Stimulated activated naive CD4-positive, alpha-beta T cell treated with Interleukin-2 at 50 U/mL for 16 hours (primary cell): ENCODE results near the gene SH3RF1.

Experiments
- DNase-seq: peaks from one replicate; lab custom pipeline; 2025; lab: John Stamatoyannopoulos, UW

The SH3RF1 gene

GRCh38 chr4:169102026-169102425 lies 168.7 kb downstream of the SH3RF1 start:
- no peak for DNase-seq

GRCh38 chr4:169100670-169101101 lies 170.1 kb downstream of the SH3RF1 start:
- DNase-seq = no peak

GRCh38 chr4:169099771-169100180 lies 171.0 kb downstream of the SH3RF1 start:
- DNase-seq = no peak

GRCh38 chr4:169098969-169099690 lies 171.6 kb downstream of the SH3RF1 start:
- no peak for DNase-seq

GRCh38 chr4:169098532-169098931 lies 172.2 kb downstream of the SH3RF1 start:
- no peak for DNase-seq

- DNase-seq = no peak
Observed at GRCh38 chr4:169098054-169098497, 172.7 kb downstream of the SH3RF1 start.

- DNase-seq = no peak
Observed at GRCh38 chr4:169096221-169096620, 174.5 kb downstream of the SH3RF1 start.

- DNase-seq = no peak
Observed at GRCh38 chr4:169094656-169095231, 176.0 kb downstream of the SH3RF1 start.

GRCh38 chr4:169092889-169093522 lies 177.8 kb downstream of the SH3RF1 start:
- DNase-seq = no peak

- no peak for DNase-seq
Observed at GRCh38 chr4:169090484-169091215, 180.1 kb downstream of the SH3RF1 start.

GRCh38 chr4:169089004-169089403 lies 181.8 kb downstream of the SH3RF1 start:
- DNase-seq = no peak

GRCh38 chr4:169084954-169085353 lies 185.8 kb downstream of the SH3RF1 start:
- no peak for DNase-seq

GRCh38 chr4:169080981-169081380 lies 189.8 kb downstream of the SH3RF1 start:
- no peak for DNase-seq

- DNase-seq = no peak
Observed at GRCh38 chr4:169079942-169080827, 190.6 kb downstream of the SH3RF1 start.

GRCh38 chr4:169074117-169074516 lies 196.6 kb downstream of the SH3RF1 start:
- DNase-seq = no peak

- no peak for DNase-seq
Observed at GRCh38 chr4:169071747-169072146, 199.0 kb downstream of the SH3RF1 start.

- no peak for DNase-seq
Observed at GRCh38 chr4:169070895-169071218, 199.9 kb downstream of the SH3RF1 start.

GRCh38 chr4:169070071-169070894 lies 200.5 kb downstream of the SH3RF1 start:
- no peak for DNase-seq

- DNase-seq = no peak
Observed at GRCh38 chr4:169068423-169068822, 202.3 kb downstream of the SH3RF1 start.

GRCh38 chr4:169066934-169067333 lies 203.8 kb downstream of the SH3RF1 start:
- DNase-seq = no peak

GRCh38 chr4:169064296-169064695 lies 206.5 kb downstream of the SH3RF1 start:
- DNase-seq = no peak
